Ecto neural progenitor cell (in vitro differentiated cells): ENCODE results near the gene BIVM.

Experiments used
- DNase-seq: peaks from one replicate; pipeline ENCODE4 v3.0.0-alpha.2; 2018; ENCODE audit warnings: low spot score

Gene BIVM

GRCh38 chr13:102881819-102882686 is 83.1 kb downstream of the BIVM start:
- DNase-seq = no peak
